K562 (cell line): Measurements from ENCODE around the gene FN3KRP.

Source experiments
- BCL6 ChIP-seq: fragments of 250-450 bp; sonication (Bioruptor Pico); IDR thresholded peaks from 2 replicates; pipeline ENCODE4 v1.4.0; 2020
- CHAMP1 ChIP-seq: fragments of 450-650 bp; IDR thresholded peaks from 2 replicates; pipeline ENCODE4 v1.6.1; 2016; ENCODE audit warnings: mild to moderate bottlenecking
- CTCF ChIP-seq, 3 experiments: IDR thresholded peaks in 2 of 3; conservative IDR thresholded peaks in 1 of 3; 2 replicates each; pipeline ENCODE4 v1.5.1; 2011 to 2012; ENCODE audit warnings: low read length in 3 of 3, mild to moderate bottlenecking in 3 of 3, control low read depth in 2 of 3, improper control_type of control experiment in 1 of 3, inconsistent platforms in 1 of 3, low read depth in 1 of 3, mixed read lengths in 1 of 3, moderate library complexity in 1 of 3; ENCODE audit not compliant: insufficient read depth in 2 of 3
- POLR2A ChIP-seq: fragments of 450-650 bp; conservative IDR thresholded peaks from 2 replicates; pipeline ENCODE4 v1.6.1; 2016
- RBM14 ChIP-seq: fragments of 200-400 bp; formaldehyde crosslinking; IDR thresholded peaks from 2 replicates; pipeline ENCODE4 v1.6.1; 2018; ENCODE audit warnings: low read depth, mild to moderate bottlenecking, low read length, moderate library complexity, borderline replicate concordance; ENCODE audit not compliant: insufficient read depth
- SP2 ChIP-seq: IDR thresholded peaks from 2 replicates; pipeline ENCODE4 v1.6.1; 2011; ENCODE audit warnings: mild to moderate bottlenecking, low read depth, low read length, moderate library complexity; ENCODE audit not compliant: poor library complexity, severe bottlenecking; ENCODE audit errors: extremely low read depth
- TAF1 ChIP-seq: IDR thresholded peaks from 2 replicates; pipeline ENCODE4 v1.6.1; 2011; ENCODE audit warnings: mild to moderate bottlenecking, low read length, moderate library complexity; ENCODE audit not compliant: insufficient read depth, control insufficient read depth, severe bottlenecking; ENCODE audit errors: extremely low read depth
- TCF7 ChIP-seq: sonication (generic); IDR thresholded peaks from 2 replicates; pipeline ENCODE4 v1.6.1; 2016; ENCODE audit warnings: antibody characterized with exemption, borderline replicate concordance
- TRIM28 ChIP-seq: fragments of 450-650 bp; IDR thresholded peaks from 2 replicates; pipeline ENCODE4 v1.6.1; 2017
- ZBED1 ChIP-seq: IDR thresholded peaks from 2 replicates; pipeline ENCODE4 v1.6.1; 2014
- ZNF133 ChIP-seq: fragments of 250-450 bp; sonication (Bioruptor Pico); IDR thresholded peaks from 2 replicates; pipeline ENCODE4 v1.4.0; 2020; ENCODE audit warnings: mild to moderate bottlenecking
- TF ChIP-seq, protein P1 (sequence below): sonication (generic); formaldehyde crosslinking; IDR thresholded peaks from 2 replicates; pipeline ENCODE4 v1.9.0; 2022; ENCODE audit warnings: mild to moderate bottlenecking, missing genetic modification reagents
- TF ChIP-seq, protein P2 (sequence below), 2 experiments: fragments of 450-650 bp; formaldehyde crosslinking in 1 of 2; IDR thresholded peaks; 2 replicates each; pipeline versions ENCODE4 v1.4.0 to v1.6.1; 2014 to 2020; ENCODE audit warnings: mild to moderate bottlenecking in 2 of 2, borderline replicate concordance in 1 of 2, low read depth in 1 of 2

- TF ChIP-seq BCL6 (CRISPR knock-in tag): no peak
- TF ChIP-seq TCF7: no peak
- TF ChIP-seq POLR2A: no peak
- TF ChIP-seq ZBED1: no peak
- no peak for TF ChIP-seq TAF1
- TF ChIP-seq TRIM28: no peak
- TF ChIP-seq ZNF133 (CRISPR knock-in tag): no peak
- TF ChIP-seq RBM14: no peak
- TF ChIP-seq SP2: no peak
- no peak for TF ChIP-seq CHAMP1
- TF ChIP-seq, protein P1, sequence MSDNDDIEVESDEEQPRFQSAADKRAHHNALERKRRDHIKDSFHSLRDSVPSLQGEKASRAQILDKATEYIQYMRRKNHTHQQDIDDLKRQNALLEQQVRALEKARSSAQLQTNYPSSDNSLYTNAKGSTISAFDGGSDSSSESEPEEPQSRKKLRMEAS (CRISPR knock-in tag): no peak
- TF ChIP-seq CTCF (IDR thresholded peaks at IDR 0.05 in 2 of 3, conservative IDR thresholded peaks at IDR 0.05 in 1 of 3; ENCODE audit: insufficient read depth in 2 of 3, low read depth in 1 of 3, low read length in 3 of 3): no peak
- TF ChIP-seq, protein P2, sequence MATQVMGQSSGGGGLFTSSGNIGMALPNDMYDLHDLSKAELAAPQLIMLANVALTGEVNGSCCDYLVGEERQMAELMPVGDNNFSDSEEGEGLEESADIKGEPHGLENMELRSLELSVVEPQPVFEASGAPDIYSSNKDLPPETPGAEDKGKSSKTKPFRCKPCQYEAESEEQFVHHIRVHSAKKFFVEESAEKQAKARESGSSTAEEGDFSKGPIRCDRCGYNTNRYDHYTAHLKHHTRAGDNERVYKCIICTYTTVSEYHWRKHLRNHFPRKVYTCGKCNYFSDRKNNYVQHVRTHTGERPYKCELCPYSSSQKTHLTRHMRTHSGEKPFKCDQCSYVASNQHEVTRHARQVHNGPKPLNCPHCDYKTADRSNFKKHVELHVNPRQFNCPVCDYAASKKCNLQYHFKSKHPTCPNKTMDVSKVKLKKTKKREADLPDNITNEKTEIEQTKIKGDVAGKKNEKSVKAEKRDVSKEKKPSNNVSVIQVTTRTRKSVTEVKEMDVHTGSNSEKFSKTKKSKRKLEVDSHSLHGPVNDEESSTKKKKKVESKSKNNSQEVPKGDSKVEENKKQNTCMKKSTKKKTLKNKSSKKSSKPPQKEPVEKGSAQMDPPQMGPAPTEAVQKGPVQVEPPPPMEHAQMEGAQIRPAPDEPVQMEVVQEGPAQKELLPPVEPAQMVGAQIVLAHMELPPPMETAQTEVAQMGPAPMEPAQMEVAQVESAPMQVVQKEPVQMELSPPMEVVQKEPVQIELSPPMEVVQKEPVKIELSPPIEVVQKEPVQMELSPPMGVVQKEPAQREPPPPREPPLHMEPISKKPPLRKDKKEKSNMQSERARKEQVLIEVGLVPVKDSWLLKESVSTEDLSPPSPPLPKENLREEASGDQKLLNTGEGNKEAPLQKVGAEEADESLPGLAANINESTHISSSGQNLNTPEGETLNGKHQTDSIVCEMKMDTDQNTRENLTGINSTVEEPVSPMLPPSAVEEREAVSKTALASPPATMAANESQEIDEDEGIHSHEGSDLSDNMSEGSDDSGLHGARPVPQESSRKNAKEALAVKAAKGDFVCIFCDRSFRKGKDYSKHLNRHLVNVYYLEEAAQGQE (IDR thresholded peaks at IDR 0.05; ENCODE audit: borderline replicate concordance): no peak
- TF ChIP-seq, protein P2 (CRISPR knock-in tag; IDR thresholded peaks at IDR 0.05; ENCODE audit: low read depth): no peak
Measured at GRCh38 chr17:82743344-82744219, 27.1 kb downstream of the FN3KRP start.
